ENCODE measurements around the gene METTL15.
"Not testable (repeated sequence)": the region's sequence is repeated elsewhere in the genome, so short reads cannot be mapped to it uniquely, and the experiment has no call there.

Gene METTL15

GRCh38 chr11:28114116-28114515, 5.9 kb downstream of the METTL15 start:
- DNase-seq = no peak

- DNase-seq = no peak
These were observed 6.5 kb downstream of the METTL15 start for GRCh38 chr11:28114731-28115130.

GRCh38 chr11:28117712-28118111, 9.5 kb downstream of the METTL15 start:
- DNase-seq = no peak

- no peak for DNase-seq
These were observed 15.0 kb downstream of the METTL15 start for GRCh38 chr11:28123151-28123581.

GRCh38 chr11:28132548-28132947, 24.4 kb downstream of the METTL15 start:
- no peak for DNase-seq

GRCh38 chr11:28133146-28133545, 25.0 kb downstream of the METTL15 start:
- no peak for DNase-seq

- not testable (repeated sequence) for DNase-seq
These were observed 28.0 kb downstream of the METTL15 start for GRCh38 chr11:28136157-28136556.

- no peak for DNase-seq
These were observed 29.2 kb downstream of the METTL15 start for GRCh38 chr11:28137366-28137765.

GRCh38 chr11:28137832-28138231, 29.6 kb downstream of the METTL15 start:
- no peak for DNase-seq

GRCh38 chr11:28139841-28140415, 31.7 kb downstream of the METTL15 start:
- no peak for DNase-seq

- no peak for DNase-seq
These were observed 32.7 kb downstream of the METTL15 start for GRCh38 chr11:28140689-28141455.

- no peak for DNase-seq
These were observed 34.5 kb downstream of the METTL15 start for GRCh38 chr11:28142724-28143123.

GRCh38 chr11:28144808-28145207, 36.6 kb downstream of the METTL15 start:
- DNase-seq = no peak

GRCh38 chr11:28146123-28146751, 38.0 kb downstream of the METTL15 start:
- DNase-seq = no peak

- no peak for DNase-seq
These were observed 44.6 kb downstream of the METTL15 start for GRCh38 chr11:28152743-28153142.

GRCh38 chr11:28153586-28153985, 45.4 kb downstream of the METTL15 start:
- DNase-seq = no peak

- DNase-seq = no peak
These were observed 60.5 kb downstream of the METTL15 start for GRCh38 chr11:28168718-28169117.

- DNase-seq = no peak
These were observed 61.6 kb downstream of the METTL15 start for GRCh38 chr11:28169816-28170215.

- no peak for DNase-seq
These were observed 62.6 kb downstream of the METTL15 start for GRCh38 chr11:28170759-28171158.

GRCh38 chr11:28176351-28176750, 68.2 kb downstream of the METTL15 start:
- DNase-seq = no peak

- no peak for DNase-seq
These were observed 87.3 kb downstream of the METTL15 start for GRCh38 chr11:28195449-28195848.

GRCh38 chr11:28209906-28210305, 101.7 kb downstream of the METTL15 start:
- DNase-seq = no peak

GRCh38 chr11:28222063-28222462, 113.9 kb downstream of the METTL15 start:
- DNase-seq = not testable (repeated sequence)

GRCh38 chr11:28223577-28223976, 115.4 kb downstream of the METTL15 start:
- no peak for DNase-seq

Measured in NCI-H1048 (cell line).